NCI-H524 (cell line): ENCODE measurements around the gene ANAPC7.
A peak's percentile ranks its signal among the peaks of the same experiment; 100 is the strongest.
"Not testable (repeated sequence)": the region's sequence is repeated elsewhere in the genome, so short reads cannot be mapped to it uniquely, and the experiment has no call there.

Experiments used
- DNase-seq, 2 experiments: peaks; one replicate each; lab custom pipeline; 2025; lab: John Stamatoyannopoulos, UW

The ANAPC7 gene

GRCh38 chr12:110348431-110349059 lies 55.0 kb downstream of the ANAPC7 start:
- DNase-seq: no peak

- no peak for DNase-seq
Observed at GRCh38 chr12:110347767-110348166, 55.7 kb downstream of the ANAPC7 start.

- no peak for DNase-seq
Observed at GRCh38 chr12:110345963-110346362, 57.5 kb downstream of the ANAPC7 start.

GRCh38 chr12:110345176-110345661 lies 58.3 kb downstream of the ANAPC7 start:
- no peak for DNase-seq

- no peak for DNase-seq
Observed at GRCh38 chr12:110344657-110345056, 58.9 kb downstream of the ANAPC7 start.

GRCh38 chr12:110343736-110344555 lies 59.6 kb downstream of the ANAPC7 start:
- no peak for DNase-seq

- no peak for DNase-seq
Observed at GRCh38 chr12:110343114-110343513, 60.4 kb downstream of the ANAPC7 start.

- DNase-seq: no peak
Observed at GRCh38 chr12:110342157-110342556, 61.4 kb downstream of the ANAPC7 start.

GRCh38 chr12:110340706-110341105 lies 62.8 kb downstream of the ANAPC7 start:
- no peak for DNase-seq

- not testable (repeated sequence) for DNase-seq
Observed at GRCh38 chr12:110340261-110340660, 63.2 kb downstream of the ANAPC7 start.

- no peak for DNase-seq
Observed at GRCh38 chr12:110339184-110339952, 64.1 kb downstream of the ANAPC7 start.

GRCh38 chr12:110338754-110339153 lies 64.8 kb downstream of the ANAPC7 start:
- peak; percentile 19 to 60 for DNase-seq

- DNase-seq: no peak
Observed at GRCh38 chr12:110337912-110338710, 65.4 kb downstream of the ANAPC7 start.

GRCh38 chr12:110335481-110336045 lies 67.9 kb downstream of the ANAPC7 start:
- DNase-seq: no peak

- DNase-seq: no peak
Observed at GRCh38 chr12:110333201-110333600, 70.3 kb downstream of the ANAPC7 start.

GRCh38 chr12:110330544-110330943 lies 73.0 kb downstream of the ANAPC7 start:
- no peak for DNase-seq

- no peak for DNase-seq
Observed at GRCh38 chr12:110330124-110330523, 73.4 kb downstream of the ANAPC7 start.

GRCh38 chr12:110329710-110330109 lies 73.8 kb downstream of the ANAPC7 start:
- no peak for DNase-seq
